GM04503 (cell line): Measurements from ENCODE around the gene STUM.
"Not testable (repeated sequence)": the region's sequence is repeated elsewhere in the genome, so short reads cannot be mapped to it uniquely, and the experiment has no call there.

ENCODE experiments used
- DNase-seq: peaks from one replicate; pipeline ENCODE4 v3.0.0-alpha.2; 2012; ENCODE audit warnings: low read depth

STUM gene

GRCh38 chr1:226605318-226605950, 56.9 kb downstream of the STUM start:
- DNase-seq, result no peak

- no peak for DNase-seq
Observed at GRCh38 chr1:226606311-226607267, 58.0 kb downstream of the STUM start.

- no peak for DNase-seq
Observed at GRCh38 chr1:226607268-226607660, 58.7 kb downstream of the STUM start.

GRCh38 chr1:226607821-226608220, 59.3 kb downstream of the STUM start:
- no peak for DNase-seq

GRCh38 chr1:226608699-226609505, 60.3 kb downstream of the STUM start:
- DNase-seq, result no peak

GRCh38 chr1:226609836-226610455, 61.4 kb downstream of the STUM start:
- no peak for DNase-seq

- DNase-seq, result no peak
Observed at GRCh38 chr1:226610671-226611070, 62.1 kb downstream of the STUM start.

- DNase-seq, result no peak
Observed at GRCh38 chr1:226611301-226611700, 62.7 kb downstream of the STUM start.

- DNase-seq, result not testable (repeated sequence)
Observed at GRCh38 chr1:226611980-226612379, 63.4 kb downstream of the STUM start.

GRCh38 chr1:226615876-226616275, 67.3 kb downstream of the STUM start:
- no peak for DNase-seq

GRCh38 chr1:226616636-226617035, 68.1 kb downstream of the STUM start:
- no peak for DNase-seq

- DNase-seq, result no peak
Observed at GRCh38 chr1:226617109-226617508, 68.5 kb downstream of the STUM start.

GRCh38 chr1:226617719-226618118, 69.2 kb downstream of the STUM start:
- DNase-seq, result not testable (repeated sequence)

GRCh38 chr1:226618380-226618779, 69.8 kb downstream of the STUM start:
- no peak for DNase-seq

- no peak for DNase-seq
Observed at GRCh38 chr1:226619031-226619430, 70.5 kb downstream of the STUM start.

- no peak for DNase-seq
Observed at GRCh38 chr1:226622012-226622411, 73.4 kb downstream of the STUM start.

GRCh38 chr1:226624526-226624925, 76.0 kb downstream of the STUM start:
- DNase-seq, result peak; percentile 50

- no peak for DNase-seq
Observed at GRCh38 chr1:226625326-226625725, 76.8 kb downstream of the STUM start.

- DNase-seq, result no peak
Observed at GRCh38 chr1:226625832-226626576, 77.4 kb downstream of the STUM start.

- no peak for DNase-seq
Observed at GRCh38 chr1:226626577-226626956, 78.0 kb downstream of the STUM start.

- DNase-seq, result no peak
Observed at GRCh38 chr1:226627050-226627755, 78.6 kb downstream of the STUM start.
